Measurements from ENCODE around the gene RIF1. TPM values are rescaled to one million over a fixed set of nuclear protein-coding genes. Genes with fewer than 3 reads are reported as not detected.

The RIF1 gene
- total and polyA plus RNA-seq, 9 of the 15 experiments (the other 6 are each of a cell fraction or from before 2014, with no cell fraction given), result 11.0 to 109 (median 44.2) TPM

- TF ChIP-seq NR3C1 (CRISPR knock-in tag; IDR thresholded peaks at IDR 0.05) (peak; percentile 66; the same call in 1 of the 2 replicates), PTRF (tag; IDR thresholded peaks at IDR 0.05) (no peak), ASH1L (IDR thresholded peaks at IDR 0.05; ENCODE audit: borderline replicate concordance, low read depth, partially characterized antibody) (no peak), ZBTB9 (CRISPR knock-in tag; IDR thresholded peaks at IDR 0.05) (peak; percentile 92), MLX (CRISPR knock-in tag; conservative IDR thresholded peaks at IDR 0.05) (no peak), MITF (IDR thresholded peaks at IDR 0.05) (peak; percentile 51; the same call in 1 of the 2 replicates), POLR2A (conservative IDR thresholded peaks at IDR 0.05) (peak; percentile 95), RB1 (IDR thresholded peaks at IDR 0.05; ENCODE audit: low read depth) (peak; percentile 99), NFIC (IDR thresholded peaks at IDR 0.05) (peak; percentile 18), ZNF639 (CRISPR knock-in tag; conservative IDR thresholded peaks at IDR 0.05 in 1 of 2, IDR thresholded peaks at IDR 0.05 in 1 of 2) (peak in 1 of 2 experiments; percentile 25; a peak in 1 of 4 replicates), POLR2AphosphoS5 (IDR thresholded peaks at IDR 0.05; ENCODE audit: control insufficient read depth, insufficient read depth, low read depth, low read length) (peak; percentile 94), EP300 (IDR thresholded peaks at IDR 0.05; ENCODE audit: low read length) (peak; percentile 45), ZSCAN29 (IDR thresholded peaks at IDR 0.05) (no peak), RFX1 (IDR thresholded peaks at IDR 0.05) (no peak), NFRKB (IDR thresholded peaks at IDR 0.05; ENCODE audit: low read depth) (peak; percentile 98), POLR2B (IDR thresholded peaks at IDR 0.05; ENCODE audit: low read depth, partially characterized antibody) (peak; percentile 86), SAFB2 (IDR thresholded peaks at IDR 0.05; ENCODE audit: borderline replicate concordance, low read depth, low read length, severe bottlenecking) (no peak), ZNF224 (CRISPR knock-in tag; IDR thresholded peaks at IDR 0.05) (0 out of 2 replicates have a peak, but pooled peaks have one; percentile 65), ZHX1 (conservative IDR thresholded peaks at IDR 0.05; ENCODE audit: low read length) (no peak; the same call in 1 of the 2 replicates)
These were observed at the start of gene RIF1 (continued) for GRCh38 chr2:151409601-151410484.

Measured in K562 (cell line).